SK-N-SH treated with all-trans-retinoic acid at 6 μM for 48 hours (cell line): Measurements from ENCODE around the gene NSG1.
A peak's percentile ranks its signal among the peaks of the same experiment; 100 is the strongest.

ENCODE experiments used
- ATAC-seq: fragments of 200-7000 bp; cut with Tn5 transposase; 3 replicates; pipeline ENCODE4 v1.9.1; 2020; ENCODE audit warnings: mild to moderate bottlenecking, moderate library complexity
- ARNTL ChIP-seq: fragments of 450-650 bp; formaldehyde crosslinking; IDR thresholded peaks from 2 replicates; pipeline ENCODE4 v1.5.0; 2020; ENCODE audit warnings: low read depth, mild to moderate bottlenecking, moderate library complexity, borderline replicate concordance
- BACH2 ChIP-seq: fragments of 250-450 bp; sonication (Bioruptor Pico); IDR thresholded peaks from 2 replicates; pipeline ENCODE4 v1.9.0; 2021; ENCODE audit warnings: mild to moderate bottlenecking, borderline replicate concordance
- CSDC2 ChIP-seq: fragments of 250-450 bp; sonication (Bioruptor Pico); IDR thresholded peaks from 2 replicates; pipeline ENCODE4 v1.5.0; 2020; ENCODE audit warnings: mild to moderate bottlenecking, moderate library complexity
- GLIS3 ChIP-seq: fragments of 250-450 bp; sonication (Bioruptor Pico); IDR thresholded peaks from 2 replicates; pipeline ENCODE4 v1.5.0; 2020; ENCODE audit warnings: mild to moderate bottlenecking, moderate library complexity
- OSR1 ChIP-seq: fragments of 250-450 bp; sonication (Bioruptor Pico); IDR thresholded peaks from 2 replicates; pipeline ENCODE4 v1.8.0; 2022; ENCODE audit warnings: moderate library complexity, mild to moderate bottlenecking, inconsistent platforms
- PPARA ChIP-seq: fragments of 250-450 bp; sonication (Bioruptor Pico); IDR thresholded peaks from 2 replicates; pipeline ENCODE4 v1.5.0; 2020; ENCODE audit warnings: mild to moderate bottlenecking, borderline replicate concordance
- RARB ChIP-seq: fragments of 250-450 bp; sonication (Bioruptor Pico); IDR thresholded peaks from 2 replicates; pipeline ENCODE4 v1.8.0; 2021; ENCODE audit warnings: mild to moderate bottlenecking, moderate library complexity
- SNAI2 ChIP-seq: fragments of 250-450 bp; sonication (Bioruptor Pico); IDR thresholded peaks from 2 replicates; pipeline ENCODE4 v1.5.0; 2020; ENCODE audit warnings: mild to moderate bottlenecking, moderate library complexity
- TCF4 ChIP-seq: fragments of 250-450 bp; sonication (Bioruptor Pico); IDR thresholded peaks from 2 replicates; pipeline ENCODE4 v1.8.0; 2021; ENCODE audit warnings: mild to moderate bottlenecking, moderate library complexity, borderline replicate concordance
- TOX ChIP-seq: fragments of 250-450 bp; sonication (Bioruptor Pico); IDR thresholded peaks from 2 replicates; pipeline ENCODE4 v1.8.0; 2021; ENCODE audit warnings: mild to moderate bottlenecking, moderate library complexity, borderline replicate concordance
- ZC3H10 ChIP-seq: fragments of 250-450 bp; sonication (Bioruptor Pico); IDR thresholded peaks from 2 replicates; pipeline ENCODE4 v1.5.1; 2021; ENCODE audit warnings: mild to moderate bottlenecking, moderate library complexity
- ZFP3 ChIP-seq: fragments of 250-450 bp; sonication (Bioruptor Pico); IDR thresholded peaks from 2 replicates; pipeline ENCODE4 v1.5.0; 2020; ENCODE audit warnings: mild to moderate bottlenecking, moderate library complexity
- ZFP30 ChIP-seq: fragments of 450-650 bp; formaldehyde crosslinking; IDR thresholded peaks from 2 replicates; pipeline ENCODE4 v1.5.0; 2022; ENCODE audit warnings: mild to moderate bottlenecking, moderate library complexity
- ZNF565 ChIP-seq: fragments of 450-650 bp; formaldehyde crosslinking; conservative IDR thresholded peaks from 2 replicates; pipeline ENCODE4 v1.5.0; 2020; ENCODE audit warnings: low read depth, mild to moderate bottlenecking, moderate library complexity
- ZNF70 ChIP-seq: fragments of 450-650 bp; formaldehyde crosslinking; IDR thresholded peaks from 2 replicates; pipeline ENCODE4 v1.5.0; 2020; ENCODE audit warnings: mild to moderate bottlenecking, moderate library complexity
- ZNF8 ChIP-seq: fragments of 450-650 bp; formaldehyde crosslinking; IDR thresholded peaks from 2 replicates; pipeline ENCODE4 v1.5.0; 2020; ENCODE audit warnings: mild to moderate bottlenecking, moderate library complexity
- TF ChIP-seq, protein P1 (sequence below): fragments of 250-450 bp; sonication (Bioruptor Pico); IDR thresholded peaks from 2 replicates; pipeline ENCODE4 v1.5.0; 2020; ENCODE audit warnings: mild to moderate bottlenecking, moderate library complexity
- TF ChIP-seq, protein P2 (sequence below): fragments of 250-450 bp; sonication (Bioruptor Pico); IDR thresholded peaks from 2 replicates; pipeline ENCODE4 v1.8.0; 2021; ENCODE audit warnings: low read depth, mild to moderate bottlenecking, moderate library complexity, borderline replicate concordance
- TF ChIP-seq, protein P3 (sequence below): fragments of 250-450 bp; sonication (Bioruptor Pico); IDR thresholded peaks from 2 replicates; pipeline ENCODE4 v1.8.0; 2020; ENCODE audit warnings: mild to moderate bottlenecking, moderate library complexity, borderline replicate concordance

NSG1 gene

DNA sequence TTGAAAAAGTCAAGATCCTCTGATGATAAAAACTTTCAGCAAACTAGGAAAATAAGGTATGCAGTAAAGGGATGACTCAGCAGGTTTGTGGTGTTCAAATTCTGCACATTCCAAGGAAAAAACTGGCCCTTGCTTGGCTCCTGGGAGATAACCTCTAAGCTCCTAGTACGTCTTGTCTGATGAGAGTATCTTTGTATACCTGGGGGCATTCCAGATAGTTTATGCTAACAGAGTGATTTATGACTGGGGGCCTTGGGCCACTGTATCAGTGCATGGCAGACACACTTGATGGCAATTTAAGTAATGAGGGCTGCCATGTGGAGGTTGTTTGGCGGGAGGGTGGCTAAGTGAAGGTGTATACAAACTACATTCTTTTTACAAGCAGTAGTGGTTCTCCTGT, 56.9 kb downstream of the NSG1 start:
- TF ChIP-seq PPARA (CRISPR knock-in tag), result no peak
- no peak for TF ChIP-seq CSDC2 (CRISPR knock-in tag)
- TF ChIP-seq, protein P1, sequence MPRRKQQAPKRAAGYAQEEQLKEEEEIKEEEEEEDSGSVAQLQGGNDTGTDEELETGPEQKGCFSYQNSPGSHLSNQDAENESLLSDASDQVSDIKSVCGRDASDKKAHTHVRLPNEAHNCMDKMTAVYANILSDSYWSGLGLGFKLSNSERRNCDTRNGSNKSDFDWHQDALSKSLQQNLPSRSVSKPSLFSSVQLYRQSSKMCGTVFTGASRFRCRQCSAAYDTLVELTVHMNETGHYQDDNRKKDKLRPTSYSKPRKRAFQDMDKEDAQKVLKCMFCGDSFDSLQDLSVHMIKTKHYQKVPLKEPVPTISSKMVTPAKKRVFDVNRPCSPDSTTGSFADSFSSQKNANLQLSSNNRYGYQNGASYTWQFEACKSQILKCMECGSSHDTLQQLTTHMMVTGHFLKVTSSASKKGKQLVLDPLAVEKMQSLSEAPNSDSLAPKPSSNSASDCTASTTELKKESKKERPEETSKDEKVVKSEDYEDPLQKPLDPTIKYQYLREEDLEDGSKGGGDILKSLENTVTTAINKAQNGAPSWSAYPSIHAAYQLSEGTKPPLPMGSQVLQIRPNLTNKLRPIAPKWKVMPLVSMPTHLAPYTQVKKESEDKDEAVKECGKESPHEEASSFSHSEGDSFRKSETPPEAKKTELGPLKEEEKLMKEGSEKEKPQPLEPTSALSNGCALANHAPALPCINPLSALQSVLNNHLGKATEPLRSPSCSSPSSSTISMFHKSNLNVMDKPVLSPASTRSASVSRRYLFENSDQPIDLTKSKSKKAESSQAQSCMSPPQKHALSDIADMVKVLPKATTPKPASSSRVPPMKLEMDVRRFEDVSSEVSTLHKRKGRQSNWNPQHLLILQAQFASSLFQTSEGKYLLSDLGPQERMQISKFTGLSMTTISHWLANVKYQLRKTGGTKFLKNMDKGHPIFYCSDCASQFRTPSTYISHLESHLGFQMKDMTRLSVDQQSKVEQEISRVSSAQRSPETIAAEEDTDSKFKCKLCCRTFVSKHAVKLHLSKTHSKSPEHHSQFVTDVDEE, result no peak
- TF ChIP-seq ZNF565 (CRISPR knock-in tag), result no peak
- no peak for TF ChIP-seq ZNF70 (CRISPR knock-in tag)
- no peak for TF ChIP-seq ZFP30
- TF ChIP-seq ARNTL, result no peak
- TF ChIP-seq RARB (CRISPR knock-in tag), result no peak
- TF ChIP-seq, protein P2, sequence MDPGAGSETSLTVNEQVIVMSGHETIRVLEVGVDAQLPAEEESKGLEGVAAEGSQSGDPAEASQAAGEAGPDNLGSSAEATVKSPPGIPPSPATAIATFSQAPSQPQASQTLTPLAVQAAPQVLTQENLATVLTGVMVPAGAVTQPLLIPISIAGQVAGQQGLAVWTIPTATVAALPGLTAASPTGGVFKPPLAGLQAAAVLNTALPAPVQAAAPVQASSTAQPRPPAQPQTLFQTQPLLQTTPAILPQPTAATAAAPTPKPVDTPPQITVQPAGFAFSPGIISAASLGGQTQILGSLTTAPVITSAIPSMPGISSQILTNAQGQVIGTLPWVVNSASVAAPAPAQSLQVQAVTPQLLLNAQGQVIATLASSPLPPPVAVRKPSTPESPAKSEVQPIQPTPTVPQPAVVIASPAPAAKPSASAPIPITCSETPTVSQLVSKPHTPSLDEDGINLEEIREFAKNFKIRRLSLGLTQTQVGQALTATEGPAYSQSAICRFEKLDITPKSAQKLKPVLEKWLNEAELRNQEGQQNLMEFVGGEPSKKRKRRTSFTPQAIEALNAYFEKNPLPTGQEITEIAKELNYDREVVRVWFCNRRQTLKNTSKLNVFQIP (CRISPR knock-in tag), result no peak
- TF ChIP-seq GLIS3, result no peak
- TF ChIP-seq BACH2, result no peak
- TF ChIP-seq TOX (CRISPR knock-in tag), result no peak
- no peak for TF ChIP-seq ZNF8
- no peak for TF ChIP-seq OSR1 (CRISPR knock-in tag)
- peak; percentile 88 for ATAC-seq

DNA sequence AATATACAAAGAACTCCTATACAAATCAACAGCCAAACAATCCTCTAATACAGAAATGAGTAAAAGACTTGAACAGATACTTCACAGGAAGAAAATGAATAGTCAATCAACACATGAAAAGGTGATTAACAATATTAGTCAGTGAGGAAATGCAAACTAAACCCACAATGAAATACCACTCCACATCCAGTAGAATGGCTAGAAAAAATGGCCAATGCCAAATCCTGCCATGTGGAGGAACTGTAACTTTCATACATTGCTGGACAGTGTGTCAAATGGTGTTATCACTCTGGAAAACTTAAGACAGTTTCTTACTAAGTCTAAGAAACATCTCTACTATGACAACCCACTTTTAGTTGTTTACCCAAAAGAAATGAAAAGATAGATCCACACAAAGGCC, 59.5 kb downstream of the NSG1 start:
- ATAC-seq, result no peak
- no peak for TF ChIP-seq ZC3H10 (CRISPR knock-in tag)
- no peak for TF ChIP-seq ZFP30
- no peak for TF ChIP-seq TOX (CRISPR knock-in tag)
- TF ChIP-seq, protein P2 (CRISPR knock-in tag), result no peak
- TF ChIP-seq, protein P3, sequence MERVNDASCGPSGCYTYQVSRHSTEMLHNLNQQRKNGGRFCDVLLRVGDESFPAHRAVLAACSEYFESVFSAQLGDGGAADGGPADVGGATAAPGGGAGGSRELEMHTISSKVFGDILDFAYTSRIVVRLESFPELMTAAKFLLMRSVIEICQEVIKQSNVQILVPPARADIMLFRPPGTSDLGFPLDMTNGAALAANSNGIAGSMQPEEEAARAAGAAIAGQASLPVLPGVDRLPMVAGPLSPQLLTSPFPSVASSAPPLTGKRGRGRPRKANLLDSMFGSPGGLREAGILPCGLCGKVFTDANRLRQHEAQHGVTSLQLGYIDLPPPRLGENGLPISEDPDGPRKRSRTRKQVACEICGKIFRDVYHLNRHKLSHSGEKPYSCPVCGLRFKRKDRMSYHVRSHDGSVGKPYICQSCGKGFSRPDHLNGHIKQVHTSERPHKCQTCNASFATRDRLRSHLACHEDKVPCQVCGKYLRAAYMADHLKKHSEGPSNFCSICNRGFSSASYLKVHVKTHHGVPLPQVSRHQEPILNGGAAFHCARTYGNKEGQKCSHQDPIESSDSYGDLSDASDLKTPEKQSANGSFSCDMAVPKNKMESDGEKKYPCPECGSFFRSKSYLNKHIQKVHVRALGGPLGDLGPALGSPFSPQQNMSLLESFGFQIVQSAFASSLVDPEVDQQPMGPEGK, result no peak
- TF ChIP-seq GLIS3, result no peak
- no peak for TF ChIP-seq BACH2
- no peak for TF ChIP-seq ZNF565 (CRISPR knock-in tag)
- no peak for TF ChIP-seq ZNF70 (CRISPR knock-in tag)
- no peak for TF ChIP-seq PPARA (CRISPR knock-in tag)
- TF ChIP-seq SNAI2, result no peak
- TF ChIP-seq ZFP3 (CRISPR knock-in tag), result no peak

DNA sequence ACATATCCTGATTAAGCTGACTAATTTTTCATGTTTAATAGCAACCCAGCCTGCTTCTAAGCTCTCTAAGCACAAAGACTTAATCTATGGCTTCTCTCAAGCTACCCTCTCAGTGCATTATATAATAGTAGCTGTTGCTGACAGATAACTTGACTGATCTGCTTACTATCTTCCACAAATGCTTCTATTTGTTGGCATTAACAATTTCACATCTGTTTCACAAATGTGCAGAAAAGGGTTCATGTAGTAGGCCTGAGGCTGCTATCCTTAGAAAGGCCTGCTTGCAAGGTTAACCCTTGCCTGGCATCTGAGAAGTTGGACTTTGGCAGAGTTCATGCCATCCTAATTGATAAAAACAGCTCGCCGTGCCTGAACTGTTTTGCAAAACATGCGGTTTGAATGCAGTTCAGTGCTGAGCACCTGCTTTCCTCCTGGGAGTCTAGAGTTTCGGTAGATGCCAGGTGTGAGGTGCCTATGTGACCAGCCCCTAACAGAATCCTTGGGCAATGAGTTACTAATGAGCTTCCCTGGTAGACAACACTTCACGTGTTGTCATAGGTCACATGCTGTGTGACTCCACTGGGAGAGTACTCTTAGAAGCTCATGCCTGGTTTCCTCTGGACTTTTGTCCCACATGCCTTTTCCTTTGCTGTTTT, 68.4 kb downstream of the NSG1 start:
- no peak for TF ChIP-seq BACH2
- TF ChIP-seq ZNF8, result peak; percentile 1; the same call in 1 of the 2 replicates
- TF ChIP-seq SNAI2, result no peak
- TF ChIP-seq, protein P1, result peak; percentile 92
- peak; percentile 97 for TF ChIP-seq TCF4 (CRISPR knock-in tag)
- ATAC-seq, result peak; percentile 48; the same call in 1 of the 3 replicates
